ENCODE results near the gene GP1BB.

GP1BB gene

GRCh38 chr22:19734163-19734562 is 10.8 kb downstream of the GP1BB start:
- no peak for TF ChIP-seq CTCF (IDR thresholded peaks at IDR 0.05)
- Histone ChIP-seq H2AFZ (no peak overlapping the region), H3K4me3 (ENCODE audit: low read depth, low read length) (no peak overlapping the region), H3K4me2 (ENCODE audit: low read length) (no peak overlapping the region), H3K27me3 (ENCODE audit: control insufficient read depth, insufficient read depth, low read length) (no peaks in the 10 kb centered on the region), H3K79me2 (no peaks in the 10 kb centered on the region), H3K9me3 (ENCODE audit: control insufficient read depth, low read length) (no peaks in the 10 kb centered on the region), H3K27ac (no peak overlapping the region), H3K36me3 (ENCODE audit: control insufficient read depth, insufficient read depth, low read length) (no peaks in the 10 kb centered on the region), H3K4me1 (no peaks in the 10 kb centered on the region), H3K9ac (no peak overlapping the region)

- Histone ChIP-seq H3K4me3 (ENCODE audit: low read depth, low read length) (no peak overlapping the region), H3K27me3 (ENCODE audit: control insufficient read depth, insufficient read depth, low read length) (no peaks in the 10 kb centered on the region), H3K9me3 (ENCODE audit: control insufficient read depth, low read length) (no peaks in the 10 kb centered on the region), H3K79me2 (no peaks in the 10 kb centered on the region), H3K4me1 (no peaks in the 10 kb centered on the region), H3K36me3 (ENCODE audit: control insufficient read depth, insufficient read depth, low read length) (no peaks in the 10 kb centered on the region), H2AFZ (no peak overlapping the region), H3K27ac (no peak overlapping the region), H3K4me2 (ENCODE audit: low read length) (no peak overlapping the region), H3K9ac (no peak overlapping the region)
- no peak for TF ChIP-seq CTCF (IDR thresholded peaks at IDR 0.05)
These were observed 11.6 kb downstream of the GP1BB start for GRCh38 chr22:19734837-19735382.

- no peak for TF ChIP-seq CTCF (IDR thresholded peaks at IDR 0.05)
- Histone ChIP-seq H3K27ac (no peak overlapping the region), H3K9me3 (ENCODE audit: control insufficient read depth, low read length) (no peaks in the 10 kb centered on the region), H3K4me1 (no peaks in the 10 kb centered on the region), H3K27me3 (ENCODE audit: control insufficient read depth, insufficient read depth, low read length) (no peaks in the 10 kb centered on the region), H3K4me3 (ENCODE audit: low read depth, low read length) (no peak overlapping the region), H3K4me2 (ENCODE audit: low read length) (no peak overlapping the region), H3K9ac (no peak overlapping the region), H2AFZ (no peak overlapping the region), H3K36me3 (ENCODE audit: control insufficient read depth, insufficient read depth, low read length) (no peaks in the 10 kb centered on the region), H3K79me2 (no peaks in the 10 kb centered on the region)
These were observed 12.5 kb downstream of the GP1BB start for GRCh38 chr22:19735665-19736510.

- no peaks in the 10 kb centered on the region for H3K36me3 ChIP-seq (ENCODE audit: control insufficient read depth, insufficient read depth, low read length)
- H3K4me2 ChIP-seq (ENCODE audit: low read length), result no peak overlapping the region
- no peak for TF ChIP-seq CTCF (IDR thresholded peaks at IDR 0.05)
- H3K4me1 ChIP-seq, result no peaks in the 10 kb centered on the region
- H3K4me3 ChIP-seq (ENCODE audit: low read depth, low read length), result no peak overlapping the region
- H3K27ac ChIP-seq, result no peak overlapping the region
- no peak overlapping the region for H3K9ac ChIP-seq
- H2AFZ ChIP-seq, result no peak overlapping the region
- H3K27me3 ChIP-seq (ENCODE audit: control insufficient read depth, insufficient read depth, low read length), result no peaks in the 10 kb centered on the region
- no peaks in the 10 kb centered on the region for H3K9me3 ChIP-seq (ENCODE audit: control insufficient read depth, low read length)
- H3K79me2 ChIP-seq, result no peaks in the 10 kb centered on the region
These were observed 14.7 kb downstream of the GP1BB start for GRCh38 chr22:19737846-19738663.

Data from parathyroid adenoma (tissue), 2 donors.